ENCODE data around the gene FBXL2.

FBXL2 gene

DNA sequence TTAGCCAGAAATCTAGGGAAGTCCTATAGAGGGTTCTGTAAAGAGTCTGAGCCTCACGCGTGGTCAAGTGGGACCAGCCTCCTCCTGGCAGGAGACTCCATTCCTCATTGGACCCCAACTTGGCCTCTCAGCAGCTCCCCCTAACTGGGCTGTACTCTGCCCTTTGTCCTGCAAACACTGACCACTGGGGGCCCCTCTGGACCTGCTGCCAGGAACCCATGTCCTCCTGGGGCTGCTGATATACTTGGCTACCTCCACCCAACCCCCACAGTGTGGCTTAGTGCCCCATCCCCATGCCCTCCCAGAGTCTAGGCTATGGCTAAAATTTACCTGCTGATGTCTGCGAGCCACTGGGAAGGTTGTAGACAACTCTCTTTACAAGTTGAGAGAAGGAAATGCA is 100.2 kb downstream of the FBXL2 start:
- TF ChIP-seq, protein P1, sequence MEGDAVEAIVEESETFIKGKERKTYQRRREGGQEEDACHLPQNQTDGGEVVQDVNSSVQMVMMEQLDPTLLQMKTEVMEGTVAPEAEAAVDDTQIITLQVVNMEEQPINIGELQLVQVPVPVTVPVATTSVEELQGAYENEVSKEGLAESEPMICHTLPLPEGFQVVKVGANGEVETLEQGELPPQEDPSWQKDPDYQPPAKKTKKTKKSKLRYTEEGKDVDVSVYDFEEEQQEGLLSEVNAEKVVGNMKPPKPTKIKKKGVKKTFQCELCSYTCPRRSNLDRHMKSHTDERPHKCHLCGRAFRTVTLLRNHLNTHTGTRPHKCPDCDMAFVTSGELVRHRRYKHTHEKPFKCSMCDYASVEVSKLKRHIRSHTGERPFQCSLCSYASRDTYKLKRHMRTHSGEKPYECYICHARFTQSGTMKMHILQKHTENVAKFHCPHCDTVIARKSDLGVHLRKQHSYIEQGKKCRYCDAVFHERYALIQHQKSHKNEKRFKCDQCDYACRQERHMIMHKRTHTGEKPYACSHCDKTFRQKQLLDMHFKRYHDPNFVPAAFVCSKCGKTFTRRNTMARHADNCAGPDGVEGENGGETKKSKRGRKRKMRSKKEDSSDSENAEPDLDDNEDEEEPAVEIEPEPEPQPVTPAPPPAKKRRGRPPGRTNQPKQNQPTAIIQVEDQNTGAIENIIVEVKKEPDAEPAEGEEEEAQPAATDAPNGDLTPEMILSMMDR (IDR thresholded peaks at IDR 0.05; ENCODE audit: low read depth, low read length, missing control alignments), result peak; percentile 18
- in situ Hi-C loops (cut with HindIII; ENCODE audit: low pct_ligation_motif_present, low sequenced_read_pairs), result no loop called here
- H3K36me3 ChIP-seq (replicated peaks), result peaks cover 41% of the 10 kb centered on the region
- no peaks in the 10 kb centered on the region for H3K27me3 ChIP-seq (replicated peaks)
- no peak overlapping the region for H3K4me3 ChIP-seq (ENCODE audit: low read depth, low read length)
- no peak overlapping the region for H3K27ac ChIP-seq
- no peak for DNase-seq

DNA sequence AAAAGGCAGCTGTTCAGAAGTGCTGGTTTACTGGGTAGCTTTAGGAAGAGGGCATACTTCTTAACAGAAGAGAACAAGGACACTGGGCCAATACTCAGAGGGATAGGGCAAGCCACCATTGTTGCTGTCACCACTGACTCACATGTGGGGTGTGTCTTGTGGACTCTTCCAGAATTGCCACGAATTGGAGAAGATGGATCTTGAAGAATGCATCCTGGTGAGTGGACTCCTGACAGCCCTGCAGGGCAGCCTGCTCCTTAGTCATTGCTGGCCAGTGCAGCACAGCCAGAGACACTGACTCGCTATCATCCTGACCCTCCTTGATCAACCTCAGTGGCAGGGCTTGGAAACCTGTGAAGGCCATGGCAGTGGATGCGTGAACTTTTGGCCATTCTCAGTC is 100.7 kb downstream of the FBXL2 start:
- no peak overlapping the region for H3K27ac ChIP-seq
- DNase-seq, result peak; percentile 59
- in situ Hi-C loops (cut with HindIII; ENCODE audit: low pct_ligation_motif_present, low sequenced_read_pairs), result no loop called here
- H3K4me3 ChIP-seq (ENCODE audit: low read depth, low read length), result no peak overlapping the region
- H3K36me3 ChIP-seq (replicated peaks), result peaks cover 46% of the 10 kb centered on the region
- TF ChIP-seq, protein P1 (IDR thresholded peaks at IDR 0.05; ENCODE audit: low read depth, low read length, missing control alignments), result no peak
- no peaks in the 10 kb centered on the region for H3K27me3 ChIP-seq (replicated peaks)

DNA sequence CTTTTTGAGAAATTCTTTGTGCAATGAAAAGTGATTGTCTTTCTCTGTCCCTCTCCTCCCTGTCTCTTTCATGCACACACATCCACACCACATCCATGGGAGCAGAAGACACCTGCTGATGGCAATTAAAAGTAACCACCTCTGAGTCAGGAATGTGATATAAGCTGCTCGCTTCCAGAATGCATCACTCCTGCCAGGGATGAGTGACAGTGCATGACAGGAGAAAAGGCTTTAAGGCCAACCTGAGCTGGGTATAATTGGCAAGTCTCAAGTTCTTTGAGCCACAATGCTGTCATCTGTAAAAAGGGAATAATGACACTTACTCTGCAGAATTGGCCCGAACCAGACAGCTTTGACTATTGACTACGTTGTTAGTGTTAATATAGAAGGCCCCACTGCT is 103.4 kb downstream of the FBXL2 start:
- no peaks in the 10 kb centered on the region for H3K27me3 ChIP-seq (replicated peaks)
- TF ChIP-seq, protein P1 (IDR thresholded peaks at IDR 0.05; ENCODE audit: low read depth, low read length, missing control alignments), result no peak

DNA sequence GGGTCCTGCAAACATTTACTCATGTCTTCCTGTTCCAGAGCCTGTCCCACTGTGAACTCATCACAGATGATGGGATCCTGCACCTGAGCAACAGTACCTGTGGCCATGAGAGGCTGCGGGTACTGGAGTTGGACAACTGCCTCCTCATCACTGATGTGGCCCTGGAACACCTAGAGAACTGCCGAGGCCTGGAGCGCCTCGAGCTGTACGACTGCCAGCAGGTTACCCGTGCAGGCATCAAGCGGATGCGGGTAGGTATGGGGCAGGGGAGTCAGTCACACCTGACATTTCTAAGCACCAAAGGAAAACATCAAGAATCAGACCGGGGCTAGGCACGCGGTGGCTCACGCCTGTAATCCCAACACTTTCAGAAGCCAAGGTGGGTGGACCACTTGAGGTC is 106.7 kb downstream of the FBXL2 start:
- TF ChIP-seq, protein P1 (IDR thresholded peaks at IDR 0.05; ENCODE audit: low read depth, low read length, missing control alignments), result no peak
- in situ Hi-C loops (cut with HindIII; ENCODE audit: low pct_ligation_motif_present, low sequenced_read_pairs), result no loop called here
- H3K27me3 ChIP-seq (replicated peaks), result no peaks in the 10 kb centered on the region

More for the DNA sequence above, 103.4 kb downstream of the FBXL2 start:
- no peak for DNase-seq
- Histone ChIP-seq H3K36me3 (replicated peaks) (peaks cover 60% of the 10 kb centered on the region), H3K4me3 (ENCODE audit: low read depth, low read length) (no peak overlapping the region), H3K27ac (no peak overlapping the region)
- in situ Hi-C loops (cut with HindIII; ENCODE audit: low pct_ligation_motif_present, low sequenced_read_pairs), result no loop called here

DNA sequence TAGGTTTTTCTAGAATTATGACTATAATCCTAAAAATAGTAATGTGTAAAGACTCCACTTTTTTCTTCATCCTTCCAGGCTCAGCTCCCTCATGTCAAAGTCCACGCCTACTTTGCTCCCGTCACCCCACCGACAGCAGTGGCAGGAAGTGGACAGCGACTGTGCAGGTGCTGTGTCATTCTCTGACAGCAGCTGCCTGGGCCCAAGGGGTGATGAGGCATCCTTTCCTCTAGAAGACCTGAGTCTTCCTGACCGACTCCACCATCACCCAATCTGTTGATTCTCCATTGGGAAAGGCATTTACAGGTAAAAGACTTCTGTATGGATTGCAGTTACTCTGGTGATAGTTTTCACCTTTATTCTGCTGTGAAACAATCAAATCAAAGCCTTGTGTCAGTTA is 108.2 kb downstream of the FBXL2 start:
- peaks cover 75% of the 10 kb centered on the region for H3K36me3 ChIP-seq (replicated peaks)
- in situ Hi-C loops (cut with HindIII; ENCODE audit: low pct_ligation_motif_present, low sequenced_read_pairs), result no loop called here
- no peaks in the 10 kb centered on the region for H3K27me3 ChIP-seq (replicated peaks)
- H3K4me3 ChIP-seq (ENCODE audit: low read depth, low read length), result no peak overlapping the region
- TF ChIP-seq, protein P1 (IDR thresholded peaks at IDR 0.05; ENCODE audit: low read depth, low read length, missing control alignments), result no peak
- DNase-seq, result no peak
- H3K27ac ChIP-seq, result no peak overlapping the region

More for the DNA sequence above, 106.7 kb downstream of the FBXL2 start:
- Histone ChIP-seq H3K27ac (no peak overlapping the region), H3K4me3 (ENCODE audit: low read depth, low read length) (no peak overlapping the region), H3K36me3 (replicated peaks) (peaks cover 65% of the 10 kb centered on the region)
- no peak for DNase-seq

DNA sequence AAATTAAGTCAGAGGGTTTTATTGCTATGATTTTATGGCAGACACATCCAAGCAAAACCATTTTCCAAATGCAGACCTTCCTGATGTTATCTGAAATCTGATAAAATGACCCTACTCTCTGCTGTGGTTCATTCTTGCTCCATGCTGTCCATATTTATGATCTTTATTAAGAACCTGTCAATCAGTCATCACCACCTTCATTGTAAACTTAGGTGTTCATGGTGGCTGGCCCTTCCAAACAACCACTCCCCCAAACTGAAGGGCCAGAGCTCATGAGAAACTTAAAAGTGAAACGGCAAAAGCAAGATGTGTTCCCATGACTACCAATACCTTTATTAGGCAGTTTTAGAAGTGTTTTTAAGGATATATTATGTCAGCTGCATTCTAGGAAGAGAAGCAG is 109.4 kb downstream of the FBXL2 start:
- Histone ChIP-seq H3K27ac (no peak overlapping the region), H3K4me3 (ENCODE audit: low read depth, low read length) (no peak overlapping the region), H3K27me3 (replicated peaks) (no peaks in the 10 kb centered on the region), H3K36me3 (replicated peaks) (peaks cover 75% of the 10 kb centered on the region)
- no peak for DNase-seq
- in situ Hi-C loops (cut with HindIII; ENCODE audit: low pct_ligation_motif_present, low sequenced_read_pairs), result no loop called here
- TF ChIP-seq, protein P1 (IDR thresholded peaks at IDR 0.05; ENCODE audit: low read depth, low read length, missing control alignments), result no peak
